MCF 10A (cell line): ENCODE measurements around the gene ST3GAL3. TPM values are rescaled to one million over a fixed set of nuclear protein-coding genes. Genes with fewer than 3 reads are reported as not detected.

Experiments
- BruUV-seq: library from RNA; stranded (reverse); fragments of 400-500 nt; replicated peaks from 2 replicates; lab custom pipeline; 2021; lab: Mats Ljungman, UMichigan
- CTCF ChIA-PET: fragments of 300-600 bp; sonication (Branson Sonifier 250); formaldehyde crosslinking; extraction: SDS; loops from one replicate; lab custom pipeline; 2021; ENCODE audit warnings: antibody characterized with exemption, inconsistent platforms; lab: Yijun Ruan, JAX
- POLR2A ChIA-PET: fragments of 300-600, 350-650 bp; sonication (Branson Sonifier 250); formaldehyde crosslinking; extraction: SDS; loops from one replicate; lab custom pipeline; 2020; ENCODE audit warnings: antibody characterized with exemption, inconsistent platforms; lab: Yijun Ruan, JAX
- DNase-seq: peaks from one replicate; pipeline ENCODE4 v3.0.0-alpha.2; 2018; ENCODE audit not compliant: unreplicated experiment
- H3K27ac Mint-ChIP-seq: one replicate; pipeline ENCODE4 v1.8.0; 2022; ENCODE audit warnings: mild to moderate bottlenecking, low read depth, mixed read lengths; ENCODE audit not compliant: unreplicated experiment
- H3K27me3 Mint-ChIP-seq: one replicate; pipeline ENCODE4 v1.8.0; 2022; ENCODE audit warnings: mixed read lengths; ENCODE audit not compliant: insufficient read depth, unreplicated experiment
- H3K36me3 Mint-ChIP-seq: one replicate; pipeline ENCODE4 v1.8.0; 2022; ENCODE audit warnings: mild to moderate bottlenecking, moderate library complexity, mixed read lengths; ENCODE audit not compliant: insufficient read depth, unreplicated experiment
- H3K4me1 Mint-ChIP-seq: one replicate; pipeline ENCODE4 v1.8.0; 2022; ENCODE audit warnings: mixed read lengths; ENCODE audit not compliant: insufficient read depth, unreplicated experiment
- H3K4me3 Mint-ChIP-seq: one replicate; pipeline ENCODE4 v1.8.0; 2022; ENCODE audit warnings: mild to moderate bottlenecking, moderate library complexity, mixed read lengths; ENCODE audit not compliant: unreplicated experiment
- H3K9me3 Mint-ChIP-seq: one replicate; pipeline ENCODE4 v1.8.0; 2022; ENCODE audit warnings: mixed read lengths; ENCODE audit not compliant: unreplicated experiment
- CTCF ChIP-seq: fragments of 200-600 bp; IDR thresholded peaks from one replicate; pipeline ENCODE4 v1.8.0; 2022; ENCODE audit warnings: antibody characterized with exemption, mild to moderate bottlenecking; ENCODE audit not compliant: unreplicated experiment
- intact Hi-C: fragments of 100-400 bp; cut with micrococcal nuclease; formaldehyde crosslinking; loops from 2 replicates; pipeline ENCODE4 v1.14.1; 2022
- total RNA-seq: library from RNA; stranded (reverse); gene quantifications from 2 replicates; pipeline ENCODE4 v1.2.3, GENCODE V29; 2022

Gene ST3GAL3
- total RNA-seq, 1 experiment from 2014 or later: 24.2 TPM

- H3K4me1 Mint-ChIP-seq: peaks cover under 1% of the 10 kb centered on the region
- BruUV-seq: no TSS peak
- H3K27ac Mint-ChIP-seq: no peak overlapping the region
- TF ChIP-seq CTCF: no peak
- ChIA-PET CTCF (interaction anchor here (0.9 to 1.5 kb wide), 2 partner anchors 38 to 134 kb away, joined by 4 to 5 read pairs; no protein-coding TSS in a partner anchor), POLR2A (interaction anchor here (1.2 kb wide), 2 partner anchors 18 to 38 kb away, joined by 3 to 4 read pairs; no protein-coding TSS in a partner anchor)
- intact Hi-C loops: no loop called here
- no peak for DNase-seq
- H3K9me3 Mint-ChIP-seq: no peaks in the 10 kb centered on the region
- no peaks in the 10 kb centered on the region for H3K27me3 Mint-ChIP-seq
- peaks cover 9% of the 10 kb centered on the region for H3K36me3 Mint-ChIP-seq
- H3K4me3 Mint-ChIP-seq: no peak overlapping the region
Measured at GRCh38 chr1:43801203-43801602, 93.9 kb downstream of the ST3GAL3 start.

- ChIA-PET CTCF (no interaction called here), POLR2A (interaction anchor here (1.2 kb wide), 2 partner anchors 19 to 39 kb away, joined by 3 to 4 read pairs; no protein-coding TSS in a partner anchor)
- Mint-ChIP-seq H3K27ac (no peak overlapping the region), H3K4me3 (no peak overlapping the region), H3K27me3 (no peaks in the 10 kb centered on the region), H3K9me3 (no peaks in the 10 kb centered on the region), H3K36me3 (peaks cover 9% of the 10 kb centered on the region), H3K4me1 (no peaks in the 10 kb centered on the region)
- intact Hi-C loops: no loop called here
- TF ChIP-seq CTCF: no peak
- no peak for DNase-seq
- BruUV-seq: no TSS peak
Measured at GRCh38 chr1:43802356-43802980, 95.1 kb downstream of the ST3GAL3 start.

- DNase-seq: no peak
- Mint-ChIP-seq H3K27me3 (no peaks in the 10 kb centered on the region), H3K4me1 (no peaks in the 10 kb centered on the region), H3K27ac (no peak overlapping the region), H3K4me3 (no peak overlapping the region), H3K36me3 (peaks cover 13% of the 10 kb centered on the region), H3K9me3 (peaks cover under 1% of the 10 kb centered on the region)
- POLR2A ChIA-PET: no interaction called here
- intact Hi-C loops: no loop called here
- no peak for TF ChIP-seq CTCF
- CTCF ChIA-PET: no interaction called here
- BruUV-seq: no TSS peak
Measured at GRCh38 chr1:43803105-43803504, 95.8 kb downstream of the ST3GAL3 start.

GRCh38 chr1:43803646-43804045 is 96.3 kb downstream of the ST3GAL3 start:
- Mint-ChIP-seq H3K4me3 (no peak overlapping the region), H3K27me3 (no peaks in the 10 kb centered on the region), H3K9me3 (peaks cover 6% of the 10 kb centered on the region), H3K4me1 (no peaks in the 10 kb centered on the region), H3K36me3 (peaks cover 19% of the 10 kb centered on the region), H3K27ac (no peak overlapping the region)
- ChIA-PET POLR2A (no interaction called here), CTCF (no interaction called here)
- no peak for DNase-seq
- BruUV-seq: no TSS peak
- intact Hi-C loops: no loop called here
- TF ChIP-seq CTCF: no peak
